BE2C (cell line): ENCODE results near the gene DBR1.

Experiments used
- DNase-seq: peaks from one replicate; pipeline ENCODE4 v3.0.0-alpha.2; 2020
- H3K27me3 ChIP-seq: fragments of 250-450 bp; sonication (Bioruptor Pico); 2 replicates; pipeline ENCODE4 v1.5.1; 2020; ENCODE audit warnings: mild to moderate bottlenecking
- H3K36me3 ChIP-seq: fragments of 250-450 bp; sonication (Bioruptor Pico); 2 replicates; pipeline ENCODE4 v1.5.1; 2020; ENCODE audit warnings: mild to moderate bottlenecking
- H3K4me1 ChIP-seq: fragments of 250-450 bp; sonication (Bioruptor Pico); 2 replicates; pipeline ENCODE4 v1.5.1; 2020
- H3K4me3 ChIP-seq: 2 replicates; pipeline ENCODE4 v1.5.1; 2011; ENCODE audit warnings: low read depth, low read length
- H3K9me3 ChIP-seq: fragments of 250-450 bp; sonication (Bioruptor Pico); 2 replicates; pipeline ENCODE4 v1.5.1; 2020
- CTCF ChIP-seq: IDR thresholded peaks from 2 replicates; pipeline ENCODE4 v1.5.1; 2012; ENCODE audit warnings: mild to moderate bottlenecking, low read depth, low read length

DBR1 gene

GRCh38 chr3:138195481-138195880 lies 20.8 kb upstream of the DBR1 start:
- H3K9me3 ChIP-seq = no peaks in the 10 kb centered on the region
- H3K27me3 ChIP-seq = no peaks in the 10 kb centered on the region
- no peak overlapping the region for H3K4me3 ChIP-seq
- no peaks in the 10 kb centered on the region for H3K4me1 ChIP-seq
- no peak for DNase-seq
- TF ChIP-seq CTCF = no peak
- peaks cover 23% of the 10 kb centered on the region for H3K36me3 ChIP-seq

DNA sequence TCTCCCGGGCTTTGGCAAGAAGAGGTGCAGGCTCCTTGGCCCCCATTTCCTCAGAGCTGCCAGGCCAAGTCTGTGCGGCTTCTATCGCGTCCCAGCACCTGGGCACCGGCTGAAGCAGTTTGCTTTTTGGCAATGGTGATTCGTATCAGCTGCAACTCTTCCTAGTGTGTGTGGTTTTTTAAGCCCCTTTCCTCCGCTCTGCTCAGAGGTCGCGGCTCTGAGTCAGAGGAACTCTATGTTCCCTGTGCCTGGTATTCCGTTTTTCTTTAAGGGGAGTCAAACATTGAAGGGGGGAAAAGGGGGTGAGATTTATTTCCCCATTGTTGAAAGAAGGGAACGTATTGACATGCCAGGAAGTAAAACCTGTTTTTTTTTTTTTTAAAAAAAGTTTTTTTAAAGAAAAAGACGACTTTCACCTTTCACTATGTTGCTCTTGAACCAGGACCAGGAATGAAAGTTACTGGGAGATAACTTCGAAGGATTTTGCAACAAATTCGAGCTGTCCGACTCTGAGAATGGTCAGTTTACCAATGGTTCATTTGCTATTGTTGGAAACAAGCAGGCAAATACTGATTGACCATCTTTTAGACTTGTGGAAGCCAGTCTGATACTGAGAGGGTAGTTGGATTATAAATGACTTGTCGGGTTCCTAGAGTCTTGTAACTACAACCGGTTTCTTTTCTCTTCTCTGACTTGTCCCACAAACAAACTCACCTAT lies 13.5 kb upstream of the DBR1 start:
- H3K36me3 ChIP-seq = peaks cover 28% of the 10 kb centered on the region
- TF ChIP-seq CTCF = no peak
- peak overlapping the region; percentile 94 for H3K4me3 ChIP-seq
- no peaks in the 10 kb centered on the region for H3K9me3 ChIP-seq
- peaks cover 2% of the 10 kb centered on the region; the same call in 1 of the 2 replicates for H3K4me1 ChIP-seq
- no peak for DNase-seq
- H3K27me3 ChIP-seq = peaks cover 20% of the 10 kb centered on the region

- peak; percentile 60 for DNase-seq
- no peak for TF ChIP-seq CTCF
- Histone ChIP-seq H3K9me3 (no peaks in the 10 kb centered on the region), H3K4me3 (peak within 1 kb of the TSS; percentile 94), H3K4me1 (peaks cover 2% of the 10 kb centered on the region; the same call in 1 of the 2 replicates), H3K36me3 (peaks cover 20% of the 10 kb centered on the region), H3K27me3 (peaks cover 20% of the 10 kb centered on the region)
Observed at GRCh38 chr3:138187296-138188012, 12.7 kb upstream of the DBR1 start, which contains the start of gene ARMC8. TSS of gene ARMC8 (plus strand) at chr3:138187301. CDS start at chr3:138187555, 254 bp downstream.

- peaks cover 20% of the 10 kb centered on the region for H3K27me3 ChIP-seq
- H3K4me1 ChIP-seq = peaks cover 2% of the 10 kb centered on the region; the same call in 1 of the 2 replicates
- H3K9me3 ChIP-seq = no peaks in the 10 kb centered on the region
- no peak for TF ChIP-seq CTCF
- peak overlapping the region; percentile 94 for H3K4me3 ChIP-seq
- peaks cover 18% of the 10 kb centered on the region for H3K36me3 ChIP-seq
- DNase-seq = peak; percentile 90
Observed at GRCh38 chr3:138186803-138187295, 12.1 kb upstream of the DBR1 start.

DNA sequence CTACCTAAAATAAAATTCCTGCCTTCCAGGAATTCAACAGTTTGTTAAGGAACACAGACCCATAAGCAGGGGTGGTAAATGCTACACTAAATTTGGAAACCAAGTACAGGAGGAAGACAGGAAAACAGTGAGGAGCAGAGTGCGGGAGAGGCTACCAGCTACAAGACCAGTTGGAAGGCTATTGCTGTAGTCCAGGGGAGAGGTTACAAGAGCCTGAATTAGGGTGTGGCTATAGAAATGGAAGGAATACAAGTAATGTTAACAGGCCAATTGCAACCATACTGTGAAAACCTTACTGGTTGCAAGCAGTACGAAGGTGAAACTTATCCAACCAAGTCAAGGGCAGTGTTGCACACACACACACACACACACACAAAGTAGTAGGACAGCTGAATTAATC lies 11.5 kb upstream of the DBR1 start:
- H3K36me3 ChIP-seq = peaks cover 12% of the 10 kb centered on the region
- H3K27me3 ChIP-seq = peaks cover 20% of the 10 kb centered on the region
- H3K4me1 ChIP-seq = peaks cover 2% of the 10 kb centered on the region; the same call in 1 of the 2 replicates
- DNase-seq = no peak
- TF ChIP-seq CTCF = no peak
- H3K4me3 ChIP-seq = peak overlapping the region; percentile 94
- H3K9me3 ChIP-seq = no peaks in the 10 kb centered on the region
